CD8-positive, alpha-beta memory T cell (primary cell): ENCODE results near the gene LY86. TPM values are rescaled to one million over a fixed set of nuclear protein-coding genes. Genes with fewer than 3 reads are reported as not detected.
A peak's percentile ranks its signal among the peaks of the same experiment; 100 is the strongest.

Experiments used
- CTCF ChIA-PET: fragments of 350-600 bp; sonication (Branson Sonifier 250); formaldehyde crosslinking; loops from one replicate; lab custom pipeline; 2021; ENCODE audit warnings: antibody characterized with exemption; lab: Charles Lee
- POLR2A ChIA-PET: fragments of 350-600 bp; sonication (Branson Sonifier 250); formaldehyde crosslinking; loops from one replicate; lab custom pipeline; 2021; ENCODE audit warnings: antibody characterized with exemption; lab: Charles Lee
- DNase-seq, 5 donors: peaks; one replicate each; pipeline versions ENCODE4 v3.0.0 to v3.0.0-alpha.2; 2020 to 2022; ENCODE audit warnings: mixed read lengths in 1 of 5
- H3K27ac ChIP-seq: one replicate; pipeline ENCODE4 v1.7.0; 2013; ENCODE audit warnings: low read depth, mild to moderate bottlenecking, low read length, moderate library complexity
- H3K27me3 ChIP-seq: 2 replicates; pipeline ENCODE4 v1.7.0; 2013; ENCODE audit warnings: low read length, mild to moderate bottlenecking; ENCODE audit not compliant: insufficient read depth, poor library complexity, severe bottlenecking
- H3K36me3 ChIP-seq: 2 replicates; pipeline ENCODE4 v1.7.0; 2013; ENCODE audit warnings: mild to moderate bottlenecking, low read length, moderate library complexity; ENCODE audit not compliant: insufficient read depth
- H3K4me1 ChIP-seq: 2 replicates; pipeline ENCODE4 v1.7.0; 2013; ENCODE audit warnings: mild to moderate bottlenecking, low read length, moderate library complexity; ENCODE audit not compliant: insufficient read depth
- H3K4me3 ChIP-seq: 2 replicates; pipeline ENCODE4 v1.7.0; 2013; ENCODE audit warnings: mild to moderate bottlenecking, low read length
- H3K9me3 ChIP-seq: 2 replicates; pipeline ENCODE4 v1.7.0; 2013; ENCODE audit warnings: mild to moderate bottlenecking, low read length
- H3K27ac Mint-ChIP-seq, 8 donors: one replicate each; pipeline ENCODE4 v1.8.0; 2020 to 2021; ENCODE audit warnings: mixed read lengths in 8 of 8, mild to moderate bottlenecking in 6 of 8, inconsistent platforms in 3 of 8, moderate library complexity in 3 of 8
- H3K27me3 Mint-ChIP-seq, 2 donors: one replicate each; pipeline ENCODE4 v1.8.0; 2020 to 2021; ENCODE audit warnings: mixed read lengths in 2 of 2, mild to moderate bottlenecking in 1 of 2, moderate library complexity in 1 of 2
- H3K36me3 Mint-ChIP-seq, 3 donors: one replicate each; pipeline ENCODE4 v1.8.0; 2020 to 2021; ENCODE audit warnings: mixed read lengths in 3 of 3, inconsistent platforms in 1 of 3, mild to moderate bottlenecking in 1 of 3
- H3K4me1 Mint-ChIP-seq, 3 donors: one replicate each; pipeline ENCODE4 v1.8.0; 2020 to 2021; ENCODE audit warnings: mixed read lengths in 3 of 3, inconsistent platforms in 1 of 3, mild to moderate bottlenecking in 1 of 3
- H3K4me3 Mint-ChIP-seq, 7 donors: one replicate each; pipeline ENCODE4 v1.8.0; 2020 to 2021; ENCODE audit warnings: mixed read lengths in 7 of 7, mild to moderate bottlenecking in 6 of 7, moderate library complexity in 4 of 7, inconsistent platforms in 2 of 7
- H3K9me3 Mint-ChIP-seq, 5 donors: one replicate each; pipeline ENCODE4 v1.8.0; 2020 to 2022; ENCODE audit warnings: mixed read lengths in 5 of 5, mild to moderate bottlenecking in 3 of 5, moderate library complexity in 2 of 5, inconsistent platforms in 1 of 5
- polyA plus RNA-seq: library from polyadenylated mRNA; unstranded; fragments of 300-500 nt; fragmentation: Illumina TruSeq; gene quantifications from one replicate; pipeline ENCODE4 v1.2.3, GENCODE V29; 2021
- total RNA-seq, 2 experiments: library from RNA; stranded (reverse); gene quantifications; one replicate each; pipeline ENCODE4 v1.2.3, GENCODE V29; 2021

LY86 gene
- total and polyA plus RNA-seq, 3 experiments from 2014 or later, result 0.31 to 2.4 (median 0.53) TPM

- POLR2A ChIA-PET, result no interaction called here
- Mint-ChIP-seq H3K27ac (no peak overlapping the region), H3K4me1 (peaks cover 22 to 38% (median 25%) of the 10 kb centered on the region in 3 donors)
These were observed 62.8 kb downstream of the LY86 start for GRCh38 chr6:6651335-6651734.

GRCh38 chr6:6652932-6653331 is 64.4 kb downstream of the LY86 start:
- peaks cover 24 to 54% (median 38%) of the 10 kb centered on the region in 3 donors for H3K4me1 Mint-ChIP-seq
- H3K27ac Mint-ChIP-seq, result no peak overlapping the region
- H3K4me3 Mint-ChIP-seq, result no peak overlapping the region
- peaks cover 0 to 4% of the 10 kb centered on the region in 2 donors for H3K27me3 Mint-ChIP-seq
- H3K36me3 ChIP-seq, result no peaks in the 10 kb centered on the region
- H3K27ac ChIP-seq, result no peak overlapping the region
- H3K9me3 Mint-ChIP-seq, result no peaks in the 10 kb centered on the region
- no peak for DNase-seq
- H3K4me3 ChIP-seq, result no peak overlapping the region
- H3K9me3 ChIP-seq, result no peaks in the 10 kb centered on the region
- POLR2A ChIA-PET, result no interaction called here
- no peaks in the 10 kb centered on the region for H3K27me3 ChIP-seq
- H3K4me1 ChIP-seq, result peaks cover 47% of the 10 kb centered on the region
- CTCF ChIA-PET, result no interaction called here
- H3K36me3 Mint-ChIP-seq, result no peaks in the 10 kb centered on the region

More at GRCh38 chr6:6651335-6651734, 62.8 kb downstream of the LY86 start:
- Mint-ChIP-seq H3K4me3 (no peak overlapping the region), H3K36me3 (no peaks in the 10 kb centered on the region), H3K9me3 (no peaks in the 10 kb centered on the region), H3K27me3 (peaks cover 0 to 4% of the 10 kb centered on the region in 2 donors)
- no peaks in the 10 kb centered on the region for H3K9me3 ChIP-seq
- no peaks in the 10 kb centered on the region for H3K36me3 ChIP-seq
- H3K27me3 ChIP-seq, result no peaks in the 10 kb centered on the region
- peaks cover 32% of the 10 kb centered on the region for H3K4me1 ChIP-seq
- no peak for DNase-seq
- H3K4me3 ChIP-seq, result no peak overlapping the region
- no peak overlapping the region for H3K27ac ChIP-seq
- CTCF ChIA-PET, result no interaction called here

- POLR2A ChIA-PET, result no interaction called here
These were observed 66.4 kb downstream of the LY86 start for GRCh38 chr6:6654599-6655575.

GRCh38 chr6:6655805-6656251 is 67.3 kb downstream of the LY86 start:
- Histone ChIP-seq H3K4me3 (no peak overlapping the region), H3K4me1 (peaks cover 64% of the 10 kb centered on the region), H3K27me3 (no peaks in the 10 kb centered on the region), H3K9me3 (no peaks in the 10 kb centered on the region), H3K27ac (no peak overlapping the region), H3K36me3 (no peaks in the 10 kb centered on the region)
- peaks cover 0 to 2% of the 10 kb centered on the region in 2 donors for H3K27me3 Mint-ChIP-seq
- peak overlapping the region in 2 of 7 donors; percentile 29 to 33 for H3K4me3 Mint-ChIP-seq
- ChIA-PET POLR2A (no interaction called here), CTCF (interaction anchor here (0.6 to 1.8 kb wide), 2 partner anchors 10 to 42 kb away, joined by 3 to 5 read pairs; no protein-coding TSS in a partner anchor)
- peak overlapping the region in 4 of 8 donors; percentile 40 to 84 (median 58) for H3K27ac Mint-ChIP-seq
- no peaks in the 10 kb centered on the region for H3K36me3 Mint-ChIP-seq
- DNase-seq, result no peak
- H3K4me1 Mint-ChIP-seq, result peaks cover 32 to 82% (median 54%) of the 10 kb centered on the region in 3 donors
- no peaks in the 10 kb centered on the region for H3K9me3 Mint-ChIP-seq

More at GRCh38 chr6:6654599-6655575, 66.4 kb downstream of the LY86 start:
- Mint-ChIP-seq H3K4me1 (peaks cover 32 to 73% (median 54%) of the 10 kb centered on the region in 3 donors), H3K27me3 (peaks cover 0 to 4% of the 10 kb centered on the region in 2 donors), H3K4me3 (peak overlapping the region in 6 of 7 donors; percentile 20 to 82 (median 65)), H3K36me3 (no peaks in the 10 kb centered on the region), H3K9me3 (no peaks in the 10 kb centered on the region), H3K27ac (peak overlapping the region in 7 of 8 donors; percentile 19 to 94 (median 70))
- Histone ChIP-seq H3K4me3 (peak overlapping the region; percentile 2), H3K4me1 (peaks cover 62% of the 10 kb centered on the region), H3K27me3 (no peaks in the 10 kb centered on the region), H3K27ac (no peak overlapping the region), H3K36me3 (no peaks in the 10 kb centered on the region), H3K9me3 (no peaks in the 10 kb centered on the region)
- CTCF ChIA-PET, result interaction anchor here (1.8 kb wide), 1 partner anchor 9 kb away, joined by 5 read pairs; no protein-coding TSS in a partner anchor
- DNase-seq, result peak in 2 of 5 donors; percentile 14 to 67

- no peaks in the 10 kb centered on the region for H3K27me3 ChIP-seq
- H3K27ac ChIP-seq, result no peak overlapping the region
- H3K36me3 ChIP-seq, result no peaks in the 10 kb centered on the region
- CTCF ChIA-PET, result interaction anchor here (0.6 to 1.8 kb wide), 2 partner anchors 10 to 42 kb away, joined by 3 to 5 read pairs; no protein-coding TSS in a partner anchor
- peak overlapping the region in 4 of 8 donors; percentile 17 to 78 (median 74) for H3K27ac Mint-ChIP-seq
- peaks cover 64% of the 10 kb centered on the region for H3K4me1 ChIP-seq
- POLR2A ChIA-PET, result no interaction called here
- H3K27me3 Mint-ChIP-seq, result peaks cover 0 to 2% of the 10 kb centered on the region in 2 donors
- peak overlapping the region in 3 of 7 donors; percentile 29 to 45 (median 33) for H3K4me3 Mint-ChIP-seq
- no peak overlapping the region for H3K4me3 ChIP-seq
- no peaks in the 10 kb centered on the region for H3K9me3 ChIP-seq
- H3K4me1 Mint-ChIP-seq, result peaks cover 32 to 85% (median 55%) of the 10 kb centered on the region in 3 donors
- no peak for DNase-seq
- no peaks in the 10 kb centered on the region for H3K36me3 Mint-ChIP-seq
- H3K9me3 Mint-ChIP-seq, result no peaks in the 10 kb centered on the region
These were observed 67.8 kb downstream of the LY86 start for GRCh38 chr6:6656287-6656686.

GRCh38 chr6:6657085-6657819 is 68.7 kb downstream of the LY86 start:
- ChIA-PET CTCF (no interaction called here), POLR2A (no interaction called here)
- peak overlapping the region in 1 of 7 donors; percentile 12 for H3K4me3 Mint-ChIP-seq
- H3K27me3 Mint-ChIP-seq, result peaks cover 0 to 2% of the 10 kb centered on the region in 2 donors
- H3K4me3 ChIP-seq, result no peak overlapping the region
- H3K27ac Mint-ChIP-seq, result peak overlapping the region in 3 of 8 donors; percentile 40 to 75 (median 55)
- peaks cover 32 to 89% (median 56%) of the 10 kb centered on the region in 3 donors for H3K4me1 Mint-ChIP-seq
- H3K27me3 ChIP-seq, result no peaks in the 10 kb centered on the region
- no peak overlapping the region for H3K27ac ChIP-seq
- H3K9me3 Mint-ChIP-seq, result no peaks in the 10 kb centered on the region
- DNase-seq, result no peak
- H3K36me3 ChIP-seq, result no peaks in the 10 kb centered on the region
- H3K4me1 ChIP-seq, result peaks cover 64% of the 10 kb centered on the region
- no peaks in the 10 kb centered on the region for H3K9me3 ChIP-seq
- no peaks in the 10 kb centered on the region for H3K36me3 Mint-ChIP-seq

GRCh38 chr6:6657820-6658217 is 69.3 kb downstream of the LY86 start:
- Mint-ChIP-seq H3K9me3 (no peaks in the 10 kb centered on the region), H3K4me1 (peaks cover 32 to 92% (median 55%) of the 10 kb centered on the region in 3 donors), H3K36me3 (no peaks in the 10 kb centered on the region), H3K27ac (peak overlapping the region in 1 of 8 donors; percentile 97), H3K27me3 (peaks cover 0 to 2% of the 10 kb centered on the region in 2 donors), H3K4me3 (no peak overlapping the region)
- ChIA-PET POLR2A (no interaction called here), CTCF (no interaction called here)
- H3K27ac ChIP-seq, result no peak overlapping the region
- H3K4me1 ChIP-seq, result peaks cover 64% of the 10 kb centered on the region
- H3K27me3 ChIP-seq, result no peaks in the 10 kb centered on the region
- H3K4me3 ChIP-seq, result no peak overlapping the region
- no peaks in the 10 kb centered on the region for H3K9me3 ChIP-seq
- DNase-seq, result no peak
- H3K36me3 ChIP-seq, result no peaks in the 10 kb centered on the region
